ENCODE results near the gene YEATS4.

YEATS4 gene

GRCh38 chr12:69331909-69332684 lies 27.4 kb upstream of the YEATS4 start:
- Mint-ChIP-seq H3K36me3 (ENCODE audit: low read depth) (no peaks in the 10 kb centered on the region), H3K27ac (peak overlapping the region; percentile 72 to 90 (median 76)), H3K9me3 (no peaks in the 10 kb centered on the region), H3K4me3 (peak overlapping the region; percentile 37 to 70 (median 50)), H3K4me1 (peaks cover 15% of the 10 kb centered on the region), H3K27me3 (ENCODE audit: low read depth) (peaks cover 44% of the 10 kb centered on the region)
- no peak for TF ChIP-seq CTCF (IDR thresholded peaks at IDR 0.05; ENCODE audit: unreplicated experiment in 3 of 3)

GRCh38 chr12:69332815-69333358 lies 26.7 kb upstream of the YEATS4 start:
- Mint-ChIP-seq H3K4me1 (peaks cover 15% of the 10 kb centered on the region), H3K9me3 (no peaks in the 10 kb centered on the region), H3K27me3 (ENCODE audit: low read depth) (peaks cover 44% of the 10 kb centered on the region), H3K4me3 (peak overlapping the region in 2 of 3 experiments; percentile 4 to 37), H3K36me3 (ENCODE audit: low read depth) (no peaks in the 10 kb centered on the region), H3K27ac (peak overlapping the region in 2 of 3 experiments; percentile 18 to 90)
- no peak for TF ChIP-seq CTCF (IDR thresholded peaks at IDR 0.05; ENCODE audit: unreplicated experiment in 3 of 3)

- no peaks in the 10 kb centered on the region for H3K36me3 Mint-ChIP-seq (ENCODE audit: low read depth)
- H3K4me3 Mint-ChIP-seq, result no peak overlapping the region
- no peak overlapping the region for H3K27ac Mint-ChIP-seq
- no peak for TF ChIP-seq CTCF (IDR thresholded peaks at IDR 0.05; ENCODE audit: unreplicated experiment in 3 of 3)
- peaks cover 15% of the 10 kb centered on the region for H3K4me1 Mint-ChIP-seq
- no peaks in the 10 kb centered on the region for H3K9me3 Mint-ChIP-seq
- H3K27me3 Mint-ChIP-seq (ENCODE audit: low read depth), result peaks cover 36% of the 10 kb centered on the region
Measured at GRCh38 chr12:69334158-69334557, 25.4 kb upstream of the YEATS4 start.

- Mint-ChIP-seq H3K27ac (no peak overlapping the region), H3K9me3 (no peaks in the 10 kb centered on the region), H3K4me3 (no peak overlapping the region), H3K4me1 (no peaks in the 10 kb centered on the region), H3K36me3 (ENCODE audit: low read depth) (no peaks in the 10 kb centered on the region), H3K27me3 (ENCODE audit: low read depth) (peaks cover 8% of the 10 kb centered on the region)
- no peak for TF ChIP-seq CTCF (IDR thresholded peaks at IDR 0.05; ENCODE audit: unreplicated experiment in 3 of 3)
Measured at GRCh38 chr12:69337311-69338090, 22.0 kb upstream of the YEATS4 start.

- H3K27me3 Mint-ChIP-seq (ENCODE audit: low read depth), result peaks cover 6% of the 10 kb centered on the region
- H3K9me3 Mint-ChIP-seq, result no peaks in the 10 kb centered on the region
- no peak overlapping the region for H3K27ac Mint-ChIP-seq
- H3K36me3 Mint-ChIP-seq (ENCODE audit: low read depth), result no peaks in the 10 kb centered on the region
- no peak overlapping the region for H3K4me3 Mint-ChIP-seq
- TF ChIP-seq CTCF (IDR thresholded peaks at IDR 0.05; ENCODE audit: unreplicated experiment in 3 of 3), result no peak
- H3K4me1 Mint-ChIP-seq, result no peaks in the 10 kb centered on the region
Measured at GRCh38 chr12:69338120-69338859, 21.3 kb upstream of the YEATS4 start.
